Anterior cingulate cortex (tissue), 58 donors: Measurements from ENCODE around the gene WASF2.

Source experiments
- DNase-seq, 58 donors: peaks; one replicate each; lab custom pipeline; 2025; lab: John Stamatoyannopoulos, UW

Gene WASF2

GRCh38 chr1:27522432-27523336, 32.7 kb upstream of the WASF2 start:
- peak in 44 of 58 donors; percentile 26 to 81 (median 54) for DNase-seq

GRCh38 chr1:27521861-27522431, 32.0 kb upstream of the WASF2 start:
- DNase-seq, result peak in 8 of 58 donors; percentile 21 to 79 (median 47)

- DNase-seq, result peak in 54 of 58 donors; percentile 24 to 87 (median 48)
Measured at GRCh38 chr1:27521336-27521831, 31.4 kb upstream of the WASF2 start.

GRCh38 chr1:27520651-27521050, 30.7 kb upstream of the WASF2 start:
- DNase-seq, result peak in 35 of 58 donors; percentile 13 to 69 (median 29)

- peak in 51 of 58 donors; percentile 25 to 85 (median 66) for DNase-seq
Measured at GRCh38 chr1:27519331-27520258, 29.6 kb upstream of the WASF2 start.

GRCh38 chr1:27518808-27519207, 28.8 kb upstream of the WASF2 start:
- no peak for DNase-seq

- no peak for DNase-seq
Measured at GRCh38 chr1:27517907-27518718, 28.1 kb upstream of the WASF2 start.

- no peak for DNase-seq
Measured at GRCh38 chr1:27517301-27517700, 27.3 kb upstream of the WASF2 start.

- no peak for DNase-seq
Measured at GRCh38 chr1:27515626-27516025, 25.7 kb upstream of the WASF2 start.

- DNase-seq, result peak in 3 of 58 donors; percentile 4 to 15 (median 14)
Measured at GRCh38 chr1:27513958-27514357, 24.0 kb upstream of the WASF2 start.

- no peak for DNase-seq
Measured at GRCh38 chr1:27513528-27513927, 23.6 kb upstream of the WASF2 start.

GRCh38 chr1:27509127-27510080, 19.4 kb upstream of the WASF2 start:
- no peak for DNase-seq

- DNase-seq, result no peak
Measured at GRCh38 chr1:27507960-27508665, 18.1 kb upstream of the WASF2 start.

- DNase-seq, result no peak
Measured at GRCh38 chr1:27506703-27507102, 16.7 kb upstream of the WASF2 start.

- DNase-seq, result no peak
Measured at GRCh38 chr1:27505420-27505680, 15.4 kb upstream of the WASF2 start.

GRCh38 chr1:27504588-27505419, 14.8 kb upstream of the WASF2 start:
- DNase-seq, result peak in 53 of 58 donors; percentile 22 to 95 (median 77)
